K562 (cell line): Measurements from ENCODE around the gene RBKS. TPM values are rescaled to one million over a fixed set of nuclear protein-coding genes. Genes with fewer than 3 reads are reported as not detected.

Experiments
- ATAC-seq: fragments of 200-7000 bp; cut with Tn5 transposase; 3 replicates; pipeline ENCODE4 v1.9.1; 2020; ENCODE audit warnings: moderate library complexity
- BruUV-seq: library from RNA; stranded (reverse); fragments of 400-500 nt; replicated peaks from 2 replicates; lab custom pipeline; 2021; lab: Mats Ljungman, UMichigan
- CTCF ChIA-PET: fragments of 300-600 bp; formaldehyde crosslinking; extraction: SDS; loops from one replicate; lab custom pipeline; 2021; ENCODE audit warnings: low intra/inter-chr PET ratio; lab: Yijun Ruan, JAX
- POLR2A ChIA-PET: fragments of 300-600, 350-650 bp; sonication (Branson Sonifier 250); formaldehyde crosslinking; extraction: SDS; loops from one replicate; lab custom pipeline; 2021; ENCODE audit warnings: antibody characterized with exemption, inconsistent platforms; lab: Yijun Ruan, JAX
- DNase-seq, 4 experiments: peaks; one replicate each; pipeline versions ENCODE4 v3.0.0 to v3.0.0-alpha.2; 2011 to 2018; ENCODE audit warnings: low spot score in 3 of 4, mixed read lengths in 3 of 4; ENCODE audit errors: extremely low read depth in 1 of 4
- FAIRE-seq: peaks from 2 replicates; lab custom pipeline; 2011; peaks lifted over from hg19 to GRCh38; lab: Jason Lieb, UNC
- H2AFZ ChIP-seq: 2 replicates; pipeline ENCODE4 v1.6.0; 2011; ENCODE audit warnings: low read depth, low read length, control low read depth, inconsistent platforms
- H3K27ac ChIP-seq: fragments of 200-600 bp; 3 replicates; pipeline ENCODE4 v1.8.0; 2011; ENCODE audit warnings: low read depth, mild to moderate bottlenecking, control low read depth, inconsistent platforms, low read length, moderate library complexity, mixed read lengths; ENCODE audit errors: extremely low read depth
- H3K27me3 ChIP-seq, 2 experiments: fragments of 300-600 bp in 1 of 2; 2 replicates in 1 of 2; 3 replicates in 1 of 2; pipeline versions ENCODE4 v1.6.0 to v1.8.0; 2011; ENCODE audit warnings: inconsistent platforms in 2 of 2, low read length in 2 of 2, mild to moderate bottlenecking in 1 of 2, mixed read lengths in 1 of 2, moderate library complexity in 1 of 2; ENCODE audit not compliant: control insufficient read depth in 2 of 2, insufficient read depth in 2 of 2
- H3K36me3 ChIP-seq: fragments of 300-600 bp; 3 replicates; pipeline ENCODE4 v1.8.0; 2011; ENCODE audit warnings: mild to moderate bottlenecking, low read length, inconsistent platforms; ENCODE audit not compliant: control insufficient read depth, insufficient read depth
- H3K4me1 ChIP-seq, 2 experiments: fragments of 200-600 bp in 1 of 2; replicated peaks in 1 of 2; 2 replicates in 1 of 2; 3 replicates in 1 of 2; pipeline versions ENCODE4 v1.5.1 to v1.8.0; 2011; ENCODE audit warnings: inconsistent platforms in 2 of 2, low read length in 2 of 2, mild to moderate bottlenecking in 1 of 2, mixed read lengths in 1 of 2, moderate library complexity in 1 of 2; ENCODE audit not compliant: control insufficient read depth in 2 of 2, insufficient read depth in 2 of 2
- H3K4me2 ChIP-seq: 2 replicates; pipeline ENCODE4 v1.6.1; 2011; ENCODE audit warnings: low read length, control low read depth, inconsistent platforms, mixed read lengths; ENCODE audit not compliant: insufficient read depth
- H3K4me3 ChIP-seq: fragments of 200-600 bp; sonication (generic), shearing (Covaris generic); 2 replicates; pipeline ENCODE4 v1.5.1; 2016; ENCODE audit warnings: control low read depth, inconsistent platforms
- H3K79me2 ChIP-seq: fragments of 200-600 bp; 3 replicates; pipeline ENCODE4 v1.8.0; 2011; ENCODE audit warnings: low read length, inconsistent platforms; ENCODE audit not compliant: control insufficient read depth, insufficient read depth
- H3K9ac ChIP-seq, 2 experiments: 2 replicates each; pipeline versions ENCODE4 v1.6.0 to v1.6.1; 2011; ENCODE audit warnings: low read depth in 2 of 2, low read length in 2 of 2, control low read depth in 1 of 2, inconsistent platforms in 1 of 2, mild to moderate bottlenecking in 1 of 2, mixed read lengths in 1 of 2; ENCODE audit not compliant: insufficient read depth in 1 of 2
- H3K9me1 ChIP-seq: one replicate; pipeline ENCODE4 v1.6.0; 2011; ENCODE audit warnings: inconsistent platforms, mild to moderate bottlenecking, low read length, moderate library complexity; ENCODE audit not compliant: control insufficient read depth, insufficient read depth
- H3K9me3 ChIP-seq: replicated peaks from 2 replicates; pipeline ENCODE4 v1.5.1; 2011; ENCODE audit warnings: low read depth, low read length, inconsistent platforms; ENCODE audit not compliant: control insufficient read depth, insufficient read depth
- H4K20me1 ChIP-seq: replicated peaks from 2 replicates; pipeline ENCODE4 v1.6.1; 2011; ENCODE audit warnings: low read length, inconsistent platforms, mixed read lengths; ENCODE audit not compliant: control insufficient read depth, insufficient read depth
- ARID3B ChIP-seq: fragments of 250-450 bp; sonication (Bioruptor Pico); IDR thresholded peaks from 2 replicates; pipeline ENCODE4 v1.4.0; 2020; ENCODE audit warnings: borderline replicate concordance
- BCOR ChIP-seq: fragments of 450-650 bp; IDR thresholded peaks from 2 replicates; pipeline ENCODE4 v1.6.1; 2016
- BRCA1 ChIP-seq, 2 experiments: fragments of 450-650 bp in 1 of 2; sonication (generic) in 1 of 2; formaldehyde crosslinking in 1 of 2; IDR thresholded peaks; 2 replicates each; pipeline versions ENCODE4 v1.5.0 to v1.6.1; 2017 to 2020; ENCODE audit warnings: mild to moderate bottlenecking in 1 of 2, missing genetic modification reagents in 1 of 2
- CBFA2T3 ChIP-seq: fragments of 450-650 bp; IDR thresholded peaks from 2 replicates; pipeline ENCODE4 v1.6.1; 2017
- CC2D1A ChIP-seq: fragments of 450-650 bp; IDR thresholded peaks from 2 replicates; pipeline ENCODE4 v1.6.1; 2017; ENCODE audit warnings: mild to moderate bottlenecking
- CEBPG ChIP-seq, 3 experiments: fragments of 200-800 bp in 1 of 3; sonication (Bioruptor generic) in 1 of 3; sonication (generic) in 1 of 3; formaldehyde crosslinking in 1 of 3; IDR thresholded peaks in 2 of 3; conservative IDR thresholded peaks in 1 of 3; 2 replicates each; pipeline versions ENCODE4 v1.6.1 to v1.8.0; 2016 to 2022; ENCODE audit warnings: missing compliant biosample characterization in 2 of 3, missing genetic modification characterization in 2 of 3, mild to moderate bottlenecking in 1 of 3, missing genetic modification reagents in 1 of 3
- ILF3 ChIP-seq: fragments of 450-650 bp; IDR thresholded peaks from 2 replicates; pipeline ENCODE4 v1.6.1; 2018; ENCODE audit warnings: antibody characterized with exemption, mild to moderate bottlenecking, moderate library complexity, borderline replicate concordance
- MAFK ChIP-seq: IDR thresholded peaks from 2 replicates; pipeline ENCODE4 v1.6.1; 2011; ENCODE audit warnings: low read length, improper control_type of control experiment
- MCM2 ChIP-seq: fragments of 450-650 bp; IDR thresholded peaks from 2 replicates; pipeline ENCODE4 v1.6.1; 2017; ENCODE audit warnings: low read depth, mild to moderate bottlenecking
- RBM15 ChIP-seq: fragments of 200-400 bp; formaldehyde crosslinking; IDR thresholded peaks from 2 replicates; pipeline ENCODE4 v1.6.1; 2018; ENCODE audit warnings: mild to moderate bottlenecking, low read length, moderate library complexity; ENCODE audit not compliant: insufficient read depth
- SMAD3 ChIP-seq: fragments of 450-650 bp; formaldehyde crosslinking; conservative IDR thresholded peaks from 2 replicates; pipeline ENCODE4 v1.4.0; 2020; ENCODE audit warnings: mild to moderate bottlenecking
- TFAM ChIP-seq: fragments of 250-450 bp; sonication (Bioruptor Pico); conservative IDR thresholded peaks from 2 replicates; pipeline ENCODE4 v1.5.0; 2021; ENCODE audit warnings: mild to moderate bottlenecking, moderate library complexity
- ZBTB12 ChIP-seq: fragments of 250-450 bp; sonication (Bioruptor Pico); IDR thresholded peaks from 2 replicates; pipeline ENCODE4 v1.4.0; 2020
- ZNF75A ChIP-seq: fragments of 450-650 bp; formaldehyde crosslinking; IDR thresholded peaks from 2 replicates; pipeline ENCODE4 v1.4.0; 2020; ENCODE audit warnings: mild to moderate bottlenecking
- ZNF764 ChIP-seq: fragments of 250-450 bp; sonication (Bioruptor Pico); IDR thresholded peaks from 2 replicates; pipeline ENCODE4 v1.4.0; 2020; ENCODE audit warnings: low read depth, mild to moderate bottlenecking, moderate library complexity
- WGBS: fragments of 100-300 bp; shearing (Covaris generic); methylation state at CpG from one replicate; pipeline ENCODE4 v1.1.6; 2016; ENCODE audit warnings: low coverage, mixed read lengths; ENCODE audit not compliant: insufficient coverage; ENCODE audit errors: missing lambda C conversion rate; 5-methylcytosine and 5-hydroxymethylcytosine counted together
- in situ Hi-C: fragments of 300-500 bp; cut with MboI; formaldehyde crosslinking; loops from 4 replicates; pipeline ENCODE4 v1.15.0; 2018; ENCODE audit warnings: inconsistent platforms, mixed read lengths
- intact Hi-C: fragments of 100-400 bp; cut with micrococcal nuclease; formaldehyde crosslinking; loops from 2 replicates; pipeline ENCODE4 v1.14.2; 2022
- polyA plus RNA-seq, 8 experiments: library from polyadenylated mRNA; depleted of rRNA in 4 of 8; stranded (reverse) in 5 of 8; unstranded in 3 of 8; fragments of >200 nt; fragmentation: Nextera tagmentation in 2 of 8; fragmentation: Illumina TruSeq in 1 of 8; extraction: Ambion mirVana in 2 of 8; extraction: Trizol in 1 of 8; gene quantifications; 2 replicates each; pipeline versions ENCODE4 v1.2.1 to v1.2.3, GENCODE V29; 2011 to 2014; ENCODE audit warnings: inconsistent platforms in 1 of 8, missing spikeins in 1 of 8
- total RNA-seq, 7 experiments: library from RNA; depleted of rRNA in 6 of 7; stranded (reverse); fragments of >200 nt in 6 of 7; fragmentation: Illumina TruSeq in 2 of 7; extraction: Trizol in 2 of 7; gene quantifications; 2 replicates each; pipeline versions ENCODE4 v1.2.1 to v1.2.3, GENCODE V29; 2011 to 2021; ENCODE audit warnings: low replicate concordance in 1 of 7

RBKS gene
- total and polyA plus RNA-seq, 9 of the 15 experiments (the other 6 are each of a cell fraction or from before 2014, with no cell fraction given), result 0.06 to 0.39 (median 0.19) TPM

DNA sequence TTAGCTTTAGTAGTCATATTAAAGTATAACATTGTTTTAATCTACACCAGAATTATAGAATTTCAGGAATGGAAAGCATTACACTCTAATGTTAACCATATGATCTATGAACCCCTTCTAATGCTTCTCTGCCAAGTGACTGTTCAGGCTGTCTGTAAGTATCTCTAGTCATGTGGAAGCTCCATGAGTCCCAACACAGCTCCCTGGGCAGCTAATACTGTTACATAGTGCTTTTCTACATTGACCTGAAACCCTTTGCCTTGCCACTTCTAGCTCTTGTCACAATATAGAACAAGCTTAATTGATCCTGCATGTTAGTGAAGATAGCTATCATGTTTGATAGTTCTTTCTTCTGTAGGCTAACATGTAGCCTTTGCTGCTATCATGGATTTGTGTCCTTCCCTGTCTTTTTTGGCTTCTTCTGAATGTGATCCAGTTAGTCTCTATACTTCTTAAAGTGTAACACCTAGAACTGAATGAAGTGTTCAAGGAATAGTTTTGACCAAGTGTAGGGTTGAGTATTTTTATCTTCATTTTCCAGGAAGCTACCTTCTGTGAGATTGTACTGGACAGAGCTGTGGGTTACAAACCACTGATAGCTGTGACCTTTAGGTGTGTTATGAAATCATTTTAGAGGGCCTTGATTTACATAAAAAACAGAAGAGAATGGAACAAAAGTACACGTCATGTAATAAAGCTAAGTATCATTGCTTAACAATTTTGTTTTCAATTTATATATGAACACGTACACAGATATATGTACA is 24.0 kb upstream of the RBKS start (continued):
- TF ChIP-seq ZBTB12 (no peak), BCOR (no peak), BRCA1 (IDR thresholded peaks at IDR 0.05) (no peak), BRCA1 (CRISPR knock-in tag; IDR thresholded peaks at IDR 0.05) (no peak), CC2D1A (no peak), TFAM (no peak), CEBPG (CRISPR knock-in tag; IDR thresholded peaks at IDR 0.05) (no peak), CEBPG (tag; conservative IDR thresholded peaks at IDR 0.05 in 1 of 2, IDR thresholded peaks at IDR 0.05 in 1 of 2) (peak; percentile 18 to 42; a peak in 1 of 4 replicates), ZNF75A (CRISPR knock-in tag) (no peak), CBFA2T3 (peak; percentile 29), MAFK (no peak), MCM2 (no peak)

- intact Hi-C loops, result no loop called here
- Histone ChIP-seq H3K27me3 (no peaks in the 10 kb centered on the region), H3K4me1 (no peaks in the 10 kb centered on the region; a peak in 2 of 5 replicates), H3K9me1 (no peaks in the 10 kb centered on the region), H3K36me3 (no peaks in the 10 kb centered on the region), H3K4me2 (no peak overlapping the region), H3K9ac (no peak overlapping the region), H3K79me2 (no peaks in the 10 kb centered on the region), H3K27ac (no peak overlapping the region), H3K9me3 (no peaks in the 10 kb centered on the region), H3K4me3 (no peak overlapping the region), H4K20me1 (no peaks in the 10 kb centered on the region), H2AFZ (no peak overlapping the region)
- BruUV-seq, result no TSS peak
- ATAC-seq, result no peak
- CTCF ChIA-PET, result no interaction called here
- FAIRE-seq, result no peak
- POLR2A ChIA-PET, result interaction anchor here (0.6 kb wide), 1 partner anchor 15 kb away, joined by 3 read pairs; no protein-coding TSS in a partner anchor
- DNase-seq, result no peak
- WGBS, result 92% methylated on average over 2 of the region's 2 CpGs
- in situ Hi-C loops, result no loop called here
- TF ChIP-seq ARID3B (no peak), RBM15 (no peak), ZNF764 (no peak), SMAD3 (CRISPR knock-in tag) (no peak), ILF3 (no peak), CC2D1A (no peak)
These were observed 22.3 kb upstream of the RBKS start for GRCh38 chr2:27912512-27912911.
